Activated T-helper 9 cell treated with anti-CD3 and anti-CD28 coated beads, Interleukin-2, amount 50 U/mL, for 16 hours (primary cell): Measurements from ENCODE around the gene CTSA.
"Not testable (repeated sequence)": the region's sequence is repeated elsewhere in the genome, so short reads cannot be mapped to it uniquely, and the experiment has no call there.

Experiments
- DNase-seq: peaks from one replicate; pipeline ENCODE4 v3.0.0-alpha.2; 2020; ENCODE audit warnings: low read depth

The CTSA gene

DNA sequence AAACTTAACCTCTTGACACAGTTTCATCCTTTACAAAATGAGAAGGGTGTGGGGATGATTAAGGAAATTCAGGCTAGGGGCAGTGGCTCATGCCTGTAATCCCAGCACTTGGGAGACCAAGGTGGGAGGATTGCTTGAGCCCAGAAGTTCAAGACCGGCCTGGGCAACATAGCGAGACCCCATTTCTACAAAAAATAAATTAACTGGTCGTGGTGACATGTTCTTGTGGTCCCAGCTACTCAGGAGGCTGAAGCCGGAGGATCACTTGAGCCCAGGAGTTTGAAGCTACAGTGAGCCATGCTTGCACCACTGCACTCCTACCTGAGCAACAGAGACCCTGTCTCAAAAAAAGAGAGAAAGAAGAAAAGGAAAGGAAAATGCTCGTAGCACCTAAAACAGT, 24.7 kb upstream of the CTSA start:
- DNase-seq = no peak

DNA sequence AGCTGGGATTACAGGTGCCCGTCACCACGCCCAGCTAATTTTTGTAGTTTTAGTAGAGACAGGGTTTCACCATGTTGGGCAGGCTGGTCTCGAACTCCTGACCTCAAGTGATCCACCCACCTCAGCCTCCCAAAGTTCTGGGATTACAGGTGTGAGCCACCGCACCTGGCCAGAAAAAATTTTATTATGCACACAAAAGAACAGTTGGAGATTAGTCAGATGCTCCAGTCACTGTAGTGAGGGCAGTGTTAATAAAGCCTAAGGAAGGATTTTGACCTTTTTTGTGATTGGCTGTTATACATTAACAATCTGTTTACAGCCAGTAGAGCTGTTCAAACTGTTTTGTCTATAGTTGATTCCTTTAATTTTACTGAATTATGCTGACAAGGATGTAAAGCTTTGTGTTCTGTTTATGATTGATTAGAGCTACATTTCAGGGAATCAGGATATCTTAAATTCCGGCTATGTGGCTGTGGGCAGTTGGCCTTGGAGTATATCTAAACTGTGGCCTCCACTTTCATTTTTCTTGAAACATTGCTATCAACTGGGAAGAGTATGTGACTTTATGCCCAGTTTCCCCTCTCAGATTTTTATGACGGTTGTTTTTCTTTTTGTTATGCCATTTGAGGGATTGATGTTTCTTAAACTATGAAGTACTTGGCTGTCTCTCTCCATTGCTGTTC, 23.9 kb upstream of the CTSA start:
- no peak for DNase-seq

DNA sequence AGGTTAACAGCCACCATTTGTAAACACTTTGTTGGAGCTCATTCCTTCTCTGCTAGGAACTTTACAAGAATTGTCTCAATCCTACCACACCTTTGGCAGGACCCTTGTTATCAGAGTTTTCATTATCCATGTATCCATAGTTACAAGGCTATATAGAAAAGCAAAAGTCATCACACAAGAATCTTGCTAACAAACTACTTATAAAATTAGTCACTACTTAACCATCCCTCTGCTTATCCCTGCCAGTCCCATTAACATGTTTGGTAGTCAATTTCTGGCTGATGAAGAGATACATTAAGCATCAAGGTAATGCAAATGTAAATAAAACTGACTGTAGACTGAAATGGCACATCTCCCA, 23.3 kb upstream of the CTSA start:
- no peak for DNase-seq

DNA sequence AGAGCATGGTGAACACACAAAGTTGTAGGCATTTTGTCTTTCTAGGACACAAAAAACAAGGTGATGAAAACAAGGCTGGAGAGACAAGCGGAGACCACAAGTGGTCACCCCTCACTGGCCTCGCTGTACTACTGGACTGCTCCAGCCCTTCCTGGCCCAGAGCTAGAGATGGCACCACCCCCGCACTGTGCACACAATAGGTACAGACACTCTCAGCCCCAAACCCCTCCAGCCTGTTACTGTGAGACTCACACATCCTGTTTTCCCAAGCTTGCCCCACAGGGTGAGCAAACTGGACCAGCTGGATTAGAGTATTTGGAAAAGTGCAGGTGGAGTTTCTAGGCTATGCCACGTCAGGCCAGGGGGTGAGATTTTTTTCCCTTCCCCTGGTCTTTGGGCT, 18.5 kb upstream of the CTSA start:
- DNase-seq = no peak

DNA sequence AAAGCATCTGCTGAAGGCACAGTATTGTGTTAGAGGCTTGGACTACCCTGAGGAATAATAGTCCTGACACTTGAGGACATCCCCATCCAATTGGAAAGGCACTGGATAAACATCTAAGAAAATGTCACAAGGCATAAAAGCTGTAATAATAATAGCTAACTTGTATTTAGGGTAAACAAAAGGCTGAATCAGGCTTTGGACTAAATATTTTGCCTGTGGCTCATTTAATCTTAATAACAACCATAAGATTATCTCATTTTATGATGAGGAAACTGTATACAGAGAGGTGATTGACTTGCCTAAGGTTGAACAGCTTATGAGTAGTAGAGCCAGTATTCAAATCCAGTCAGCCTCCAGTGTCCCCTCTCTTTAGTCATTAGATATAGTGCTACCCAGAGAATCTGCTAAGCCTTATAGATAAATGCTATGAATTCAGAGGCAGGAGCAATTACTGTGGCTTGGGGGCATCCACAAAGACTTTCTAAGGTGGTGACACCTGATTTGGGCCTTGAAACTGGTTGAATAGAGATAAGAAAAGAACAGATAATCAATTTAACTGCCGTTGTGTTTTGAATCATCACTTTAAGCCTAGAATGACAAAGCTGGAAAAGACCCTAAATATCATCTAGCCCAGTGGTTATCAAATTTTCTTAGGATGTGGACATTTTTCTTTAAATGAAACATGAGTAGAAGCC, 17.6 kb upstream of the CTSA start:
- no peak for DNase-seq

DNA sequence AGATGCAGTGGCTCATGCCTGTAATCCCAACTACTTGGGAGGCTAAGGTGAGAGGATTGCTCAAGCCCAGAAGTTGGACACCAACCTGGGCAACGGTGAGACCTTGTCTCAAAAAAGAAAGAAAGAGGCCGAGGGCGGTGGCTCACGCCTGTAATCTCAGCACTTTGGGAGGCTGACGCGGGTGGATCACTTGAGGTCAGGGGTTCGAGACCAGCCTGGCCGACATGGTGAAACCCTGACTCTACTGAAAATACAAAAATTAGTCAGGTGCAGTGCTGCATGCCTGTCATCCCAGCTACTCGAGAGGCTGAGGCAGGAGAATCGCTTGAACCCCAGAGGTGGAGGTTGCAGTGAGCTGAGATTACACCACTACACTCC, 17.0 kb upstream of the CTSA start:
- DNase-seq = not testable (repeated sequence)

DNA sequence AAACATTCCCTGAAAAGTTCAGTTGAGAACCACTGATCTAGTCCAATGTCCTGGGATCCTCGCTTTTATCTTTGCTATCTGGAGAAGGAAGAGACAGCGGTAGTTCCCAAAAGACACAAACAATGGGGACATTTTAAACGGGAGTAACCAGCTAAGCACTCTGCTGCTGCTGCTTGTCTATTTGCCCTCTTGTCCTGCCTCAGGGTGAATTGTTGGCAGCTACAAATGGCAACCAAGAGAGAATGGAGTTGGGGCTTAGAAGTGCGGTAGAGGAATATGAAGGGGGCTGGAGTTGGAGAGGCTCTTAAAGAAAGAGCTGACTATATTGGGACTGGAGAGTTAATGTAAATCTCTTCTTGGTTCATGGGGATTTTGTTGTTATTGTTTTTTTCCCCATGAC, 16.6 kb upstream of the CTSA start:
- DNase-seq = no peak

DNA sequence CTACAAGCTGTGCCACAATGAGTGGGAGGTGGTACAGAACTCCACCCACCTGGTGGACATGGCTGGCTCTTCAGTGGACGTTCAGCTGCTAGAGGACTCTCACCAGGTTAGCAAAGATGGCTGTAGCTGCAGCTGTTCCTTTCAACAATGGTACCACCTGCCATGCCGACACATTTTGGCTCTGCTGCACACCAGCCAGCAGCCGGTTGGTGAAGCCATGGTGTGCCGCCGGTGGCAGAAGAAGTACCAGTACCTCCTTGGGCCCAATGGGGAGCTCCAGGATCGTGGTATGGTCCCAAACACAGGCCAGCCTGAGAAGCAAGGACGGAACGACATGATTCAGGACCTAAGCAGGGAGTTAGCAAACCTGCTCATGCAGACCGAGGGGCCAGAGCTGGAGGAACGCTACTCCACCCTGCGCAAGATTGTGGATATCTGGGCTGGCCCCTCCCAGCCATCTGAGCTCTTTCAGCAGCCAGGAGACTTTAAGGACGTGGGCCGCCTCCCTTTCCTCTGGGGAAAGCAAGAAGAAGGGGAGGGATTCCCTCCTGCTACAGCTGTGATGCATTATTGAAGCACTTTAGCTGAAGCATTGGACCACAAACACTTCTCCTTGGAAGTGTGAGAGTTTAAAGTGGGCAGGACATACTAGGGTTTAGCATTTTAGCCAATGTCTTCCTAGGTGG, 12.9 kb upstream of the CTSA start:
- no peak for DNase-seq

DNA sequence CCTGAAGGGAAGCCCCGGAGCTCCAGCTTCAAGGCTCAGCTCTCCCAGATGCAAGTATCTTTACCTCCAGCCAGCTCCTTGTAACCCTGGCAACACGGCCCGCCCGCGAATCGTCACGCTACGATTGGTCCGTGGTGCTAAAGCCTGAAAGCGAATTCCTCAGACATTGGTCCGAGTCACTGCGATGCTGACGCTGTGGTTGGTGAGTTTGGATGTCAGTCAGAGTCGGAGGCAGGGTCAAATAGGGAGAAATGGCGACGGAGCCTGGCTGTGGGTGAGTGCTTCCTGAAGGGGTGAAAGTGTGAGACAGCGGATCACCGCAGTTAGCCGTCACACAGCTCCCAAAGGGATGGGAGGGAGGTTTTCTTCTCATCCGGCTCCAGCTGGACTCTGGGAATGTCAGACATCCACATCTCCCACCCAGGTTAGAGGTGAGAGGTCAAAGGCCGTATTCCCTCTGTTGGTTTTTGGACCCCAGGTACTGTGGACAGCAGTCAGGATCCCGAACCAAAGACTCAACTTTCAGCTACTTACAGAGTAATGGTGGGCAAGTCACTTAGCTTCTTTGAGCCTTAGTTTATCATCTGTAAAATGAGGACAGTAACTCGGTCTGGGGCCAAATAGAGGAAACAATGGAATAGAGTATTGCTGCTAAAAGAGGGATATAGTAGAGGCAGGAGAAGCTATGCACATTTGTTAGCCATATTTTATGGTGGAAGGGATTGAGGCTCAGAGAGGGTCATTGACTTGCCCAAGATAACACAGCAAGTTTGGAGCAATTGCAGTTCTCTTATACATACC, 9.9 kb upstream of the CTSA start, which contains the start of gene ZSWIM1:
Gene ZSWIM1 (plus strand): TSS at position 240 of the 801 bp plus-strand sequence. CDS start 1,366 bp downstream, outside the sequence.
- DNase-seq = peak; percentile 96

DNA sequence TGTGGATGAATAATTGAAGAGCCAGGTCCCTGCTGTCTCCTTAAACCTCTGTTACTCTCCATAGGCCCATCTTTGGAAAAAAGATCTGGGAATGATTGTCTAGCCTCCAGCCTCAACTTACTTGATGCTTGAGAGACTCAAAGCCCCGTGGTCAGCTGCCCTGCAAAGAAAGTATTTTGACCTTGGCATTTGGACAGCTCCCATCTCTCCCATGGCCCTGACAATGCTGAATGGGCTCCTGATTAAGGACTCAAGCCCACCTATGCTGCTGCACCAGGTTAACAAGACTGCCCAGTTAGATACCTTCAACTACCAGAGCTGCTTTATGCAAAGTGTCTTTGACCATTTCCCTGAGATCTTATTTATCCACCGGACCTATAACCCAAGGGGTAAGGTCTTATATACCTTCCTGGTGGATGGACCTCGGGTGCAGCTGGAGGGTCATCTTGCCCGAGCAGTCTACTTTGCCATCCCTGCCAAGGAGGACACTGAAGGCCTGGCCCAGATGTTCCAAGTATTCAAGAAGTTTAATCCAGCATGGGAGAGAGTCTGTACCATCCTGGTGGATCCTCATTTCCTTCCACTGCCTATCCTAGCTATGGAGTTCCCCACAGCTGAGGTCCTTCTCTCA, 8.6 kb upstream of the CTSA start:
- DNase-seq = no peak

DNA sequence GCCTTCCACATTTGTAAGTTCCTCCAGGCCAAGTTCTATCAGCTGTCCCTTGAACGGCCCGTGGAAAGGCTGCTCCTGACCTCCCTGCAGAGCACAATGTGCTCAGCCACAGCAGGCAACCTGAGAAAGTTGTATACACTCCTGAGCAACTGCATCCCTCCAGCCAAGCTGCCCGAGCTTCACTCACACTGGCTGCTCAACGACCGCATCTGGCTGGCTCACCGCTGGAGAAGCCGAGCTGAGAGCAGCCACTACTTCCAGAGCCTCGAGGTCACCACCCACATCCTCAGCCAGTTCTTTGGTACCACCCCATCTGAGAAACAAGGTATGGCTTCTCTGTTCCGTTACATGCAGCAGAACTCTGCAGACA, 8.1 kb upstream of the CTSA start:
- DNase-seq = no peak

DNA sequence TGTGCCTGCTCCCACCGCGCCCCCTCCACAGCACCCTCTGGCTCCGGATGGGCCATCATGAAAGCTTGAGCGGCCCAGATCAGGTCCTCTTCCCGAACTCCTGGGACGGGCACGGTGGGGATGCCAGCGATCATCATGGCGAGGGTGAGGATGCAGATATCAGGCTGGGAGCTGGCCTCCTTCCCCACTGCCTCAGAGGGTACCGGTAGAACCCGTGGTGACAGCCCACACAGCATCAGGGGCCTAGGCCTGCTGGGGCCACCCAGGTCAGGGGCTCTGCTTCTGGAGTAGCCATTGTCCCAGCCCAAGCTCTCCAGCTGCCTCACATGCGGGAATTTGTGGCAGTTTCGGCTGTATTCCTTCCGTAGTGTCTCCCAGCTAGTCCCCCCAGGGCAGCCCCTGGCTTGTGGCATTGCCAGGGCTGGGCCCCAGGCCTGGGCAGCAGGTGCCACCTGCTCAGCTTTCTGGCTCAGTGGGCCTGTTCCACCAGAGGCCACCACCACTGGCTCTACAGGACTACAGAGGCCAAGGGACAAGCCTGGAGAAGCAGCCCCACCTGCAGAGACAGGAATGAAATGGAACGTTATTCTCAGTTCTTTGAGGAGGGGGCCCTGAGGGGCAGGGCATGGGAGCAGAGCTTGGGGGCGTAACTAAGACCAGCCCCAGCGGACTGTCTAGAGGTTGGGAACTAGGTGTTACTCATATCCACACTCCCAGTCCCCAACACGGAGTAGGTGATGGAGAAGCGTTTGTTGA, 4.4 kb upstream of the CTSA start:
- no peak for DNase-seq

DNA sequence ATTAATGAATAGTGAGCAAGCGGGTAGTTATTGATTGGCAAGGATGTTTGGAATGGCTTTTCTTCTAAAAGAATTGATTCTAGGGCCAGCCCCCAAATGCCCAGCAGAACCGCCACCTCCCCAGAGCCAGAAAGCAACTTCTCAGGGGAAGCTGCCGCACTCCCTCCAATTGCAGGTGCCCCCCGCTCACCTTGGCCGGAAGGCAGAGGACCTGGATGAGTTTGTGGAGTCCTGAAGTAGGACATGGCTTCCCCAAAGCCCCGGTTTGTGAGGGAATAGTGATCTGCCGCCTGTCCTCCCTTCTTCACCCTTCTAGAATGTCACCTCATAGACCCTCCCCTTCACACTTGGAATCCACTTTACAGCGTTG, 3.8 kb upstream of the CTSA start, which contains the start of gene SPATA25:
Gene SPATA25 (minus strand): TSS at position 277 of the 370 bp plus-strand sequence. CDS start 32 bp downstream, at position 245.
- no peak for DNase-seq

DNA sequence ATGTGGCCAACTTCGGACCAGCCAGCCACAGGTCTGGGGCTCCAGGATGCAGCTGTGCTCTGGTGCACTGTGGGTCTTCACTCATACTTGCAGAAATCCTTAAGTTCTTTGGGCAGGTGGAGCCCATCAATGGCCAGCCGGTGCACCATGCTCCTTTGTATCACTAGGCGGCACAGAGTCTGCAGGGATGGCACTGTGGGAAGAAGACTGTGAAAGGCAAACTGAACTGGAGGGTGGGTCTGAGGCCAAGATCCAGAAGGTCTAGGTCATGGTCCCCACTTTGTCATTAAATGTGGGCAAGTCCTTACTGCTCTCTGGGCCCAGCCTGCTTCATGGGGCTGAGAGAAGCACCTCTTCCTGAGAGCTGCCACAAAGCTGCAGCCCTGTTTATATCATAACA, 2.5 kb upstream of the CTSA start:
- DNase-seq = no peak

DNA sequence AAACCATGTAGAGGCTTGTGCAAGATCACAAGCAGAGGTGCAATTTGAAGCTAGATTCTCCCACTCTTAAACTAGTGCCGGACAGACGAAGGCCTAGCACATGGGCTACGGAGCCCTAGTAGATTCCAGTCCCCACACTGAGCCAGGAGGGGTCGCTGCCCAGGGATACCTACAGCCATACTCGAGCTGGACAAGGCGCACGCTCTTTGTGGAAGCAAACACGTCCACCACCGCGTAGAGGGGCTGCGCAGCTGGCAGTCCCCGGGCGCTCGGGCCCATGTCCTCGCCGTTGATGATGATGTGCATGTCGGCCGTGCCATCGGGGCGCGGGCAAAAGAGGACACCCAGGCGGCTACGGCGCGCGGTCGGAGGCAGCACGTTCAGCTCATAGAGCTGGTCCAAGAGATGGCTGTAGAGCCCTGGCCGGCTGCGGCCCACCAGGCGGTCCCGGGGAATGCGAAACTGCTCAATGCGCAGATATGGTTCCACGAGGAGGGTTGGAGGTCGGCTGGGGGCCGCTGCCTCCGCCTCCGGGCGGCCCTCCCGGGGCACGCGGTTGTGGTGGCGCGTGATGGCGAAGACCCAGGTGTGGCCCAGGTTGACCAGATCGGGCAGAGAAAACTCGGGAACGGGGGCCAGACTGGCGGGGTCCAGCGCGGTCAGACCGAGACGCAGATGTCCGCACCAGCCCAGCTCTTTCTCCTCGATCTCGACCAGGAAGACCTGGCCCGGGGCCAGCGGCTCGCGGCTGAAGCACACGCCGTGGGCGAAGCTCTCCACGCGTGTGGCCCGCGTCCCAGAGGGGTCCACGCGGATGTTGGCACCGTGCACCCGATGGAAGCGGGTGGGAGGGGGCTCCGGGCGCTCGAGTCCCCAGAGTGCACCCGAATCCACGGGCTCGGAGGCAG, 804 bp upstream of the CTSA start:
- peak; percentile 21 for DNase-seq

DNA sequence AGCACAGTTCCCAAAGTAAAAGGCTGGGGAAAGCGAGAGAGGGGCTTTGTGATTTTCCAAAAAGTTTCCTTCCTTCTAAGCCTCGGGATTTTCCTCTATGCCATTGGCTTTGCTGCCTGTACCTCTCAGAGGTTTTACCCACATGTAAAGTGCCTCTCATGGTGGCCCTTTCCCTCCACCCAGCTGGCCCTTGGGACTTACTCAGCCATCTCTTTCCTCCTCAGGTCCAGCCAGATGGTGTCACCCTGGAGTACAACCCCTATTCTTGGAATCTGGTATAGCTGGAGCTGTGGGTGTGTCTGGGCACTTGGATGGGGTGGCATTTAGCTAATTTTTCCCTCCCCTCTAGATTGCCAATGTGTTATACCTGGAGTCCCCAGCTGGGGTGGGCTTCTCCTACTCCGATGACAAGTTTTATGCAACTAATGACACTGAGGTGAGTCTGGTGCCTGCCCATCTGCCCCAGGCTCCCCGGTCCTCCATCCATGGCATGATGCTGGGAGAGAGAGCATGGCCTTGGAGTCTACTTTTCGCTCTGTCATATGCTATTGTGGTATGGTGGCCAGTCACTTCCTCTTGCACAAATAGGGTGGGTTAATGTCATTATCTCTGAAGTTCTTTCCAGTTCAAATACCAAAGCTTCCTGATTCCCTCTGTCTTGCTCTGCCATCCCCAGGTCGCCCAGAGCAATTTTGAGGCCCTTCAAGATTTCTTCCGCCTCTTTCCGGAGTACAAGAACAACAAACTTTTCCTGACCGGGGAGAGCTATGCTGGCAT, 1.1 kb downstream of the CTSA start:
- DNase-seq = no peak

DNA sequence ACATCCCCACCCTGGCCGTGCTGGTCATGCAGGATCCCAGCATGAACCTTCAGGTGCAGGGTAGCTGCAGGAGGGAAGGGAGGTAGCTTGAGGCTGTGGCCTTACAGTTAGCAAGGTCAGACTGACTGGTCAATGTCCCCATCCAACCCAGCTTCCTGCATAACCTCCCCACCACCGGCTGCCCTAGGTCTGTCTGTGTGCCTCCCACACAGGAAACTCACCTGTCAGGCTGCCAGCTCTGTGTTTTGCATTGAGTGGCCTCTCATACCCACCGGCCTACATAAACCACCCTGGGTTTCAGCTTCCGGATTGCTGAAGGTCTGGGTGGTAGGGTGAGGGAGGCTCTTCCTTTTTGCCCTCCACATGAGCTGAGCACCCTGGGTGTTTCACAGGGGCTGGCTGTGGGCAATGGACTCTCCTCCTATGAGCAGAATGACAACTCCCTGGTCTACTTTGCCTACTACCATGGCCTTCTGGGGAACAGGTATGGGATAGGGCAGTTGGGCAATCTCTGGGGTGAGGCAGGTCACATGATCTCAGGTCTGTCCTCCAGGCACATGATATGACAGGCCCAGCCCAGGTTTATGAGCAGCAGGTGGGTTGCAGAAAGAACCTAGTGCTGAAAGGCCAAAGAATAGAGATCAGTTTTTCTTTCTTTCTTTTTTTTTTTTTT, 1.8 kb downstream of the CTSA start:
- DNase-seq = no peak

DNA sequence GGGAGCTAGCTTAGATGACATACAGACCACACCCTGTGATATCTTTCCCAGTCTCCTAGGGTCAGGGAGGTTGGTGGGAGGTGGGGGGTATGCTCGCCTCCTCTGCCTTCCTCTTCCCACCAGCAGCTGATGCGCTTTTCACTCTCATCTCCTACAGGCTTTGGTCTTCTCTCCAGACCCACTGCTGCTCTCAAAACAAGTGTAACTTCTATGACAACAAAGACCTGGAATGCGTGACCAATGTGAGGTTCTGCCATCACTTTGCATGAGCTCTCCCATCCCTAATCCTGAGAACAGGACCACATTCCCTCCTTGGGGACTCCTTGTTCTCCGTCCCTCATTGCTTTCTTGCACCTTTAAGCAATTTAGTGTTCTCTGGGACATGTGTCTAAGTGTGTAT, 2.7 kb downstream of the CTSA start:
- DNase-seq = no peak

DNA sequence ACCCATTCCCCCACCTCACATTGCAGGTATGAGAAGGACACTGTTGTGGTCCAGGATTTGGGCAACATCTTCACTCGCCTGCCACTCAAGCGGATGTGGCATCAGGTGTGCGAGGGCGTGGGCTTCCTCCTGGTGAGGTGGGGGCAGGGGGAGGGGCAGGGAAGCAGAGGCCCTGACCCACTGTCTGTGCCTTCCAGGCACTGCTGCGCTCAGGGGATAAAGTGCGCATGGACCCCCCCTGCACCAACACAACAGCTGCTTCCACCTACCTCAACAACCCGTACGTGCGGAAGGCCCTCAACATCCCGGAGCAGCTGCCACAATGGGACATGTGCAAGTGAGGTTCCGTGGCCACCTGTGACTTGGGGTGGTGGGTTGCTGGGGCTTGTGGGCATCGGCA, 3.7 kb downstream of the CTSA start:
- no peak for DNase-seq
